ENCODE results near the gene PLCB1.

DNA sequence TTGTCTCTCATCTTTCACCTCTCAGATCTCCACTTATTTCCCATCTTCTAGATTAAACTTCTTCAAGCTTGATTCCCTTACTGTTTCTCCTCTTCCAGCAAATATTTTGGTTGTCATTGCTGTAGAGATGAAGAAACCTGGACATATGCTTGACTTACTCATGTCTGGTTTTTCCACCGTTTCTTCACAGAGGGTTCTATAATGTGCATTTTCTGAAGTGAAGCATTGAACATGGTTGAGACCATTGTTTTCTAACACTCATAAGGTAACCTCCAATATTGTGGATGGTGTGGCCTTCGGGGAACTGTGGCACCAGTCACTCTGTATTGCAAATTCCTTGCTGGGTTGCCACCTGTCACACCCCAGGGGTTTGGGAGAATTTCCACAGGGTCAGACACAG lies 237.2 kb downstream of the PLCB1 start:
- TF ChIP-seq, protein P1, sequence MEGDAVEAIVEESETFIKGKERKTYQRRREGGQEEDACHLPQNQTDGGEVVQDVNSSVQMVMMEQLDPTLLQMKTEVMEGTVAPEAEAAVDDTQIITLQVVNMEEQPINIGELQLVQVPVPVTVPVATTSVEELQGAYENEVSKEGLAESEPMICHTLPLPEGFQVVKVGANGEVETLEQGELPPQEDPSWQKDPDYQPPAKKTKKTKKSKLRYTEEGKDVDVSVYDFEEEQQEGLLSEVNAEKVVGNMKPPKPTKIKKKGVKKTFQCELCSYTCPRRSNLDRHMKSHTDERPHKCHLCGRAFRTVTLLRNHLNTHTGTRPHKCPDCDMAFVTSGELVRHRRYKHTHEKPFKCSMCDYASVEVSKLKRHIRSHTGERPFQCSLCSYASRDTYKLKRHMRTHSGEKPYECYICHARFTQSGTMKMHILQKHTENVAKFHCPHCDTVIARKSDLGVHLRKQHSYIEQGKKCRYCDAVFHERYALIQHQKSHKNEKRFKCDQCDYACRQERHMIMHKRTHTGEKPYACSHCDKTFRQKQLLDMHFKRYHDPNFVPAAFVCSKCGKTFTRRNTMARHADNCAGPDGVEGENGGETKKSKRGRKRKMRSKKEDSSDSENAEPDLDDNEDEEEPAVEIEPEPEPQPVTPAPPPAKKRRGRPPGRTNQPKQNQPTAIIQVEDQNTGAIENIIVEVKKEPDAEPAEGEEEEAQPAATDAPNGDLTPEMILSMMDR (optimal IDR thresholded peaks at IDR 0.05 in 1 of 3, IDR thresholded peaks at IDR 0.05 in 1 of 3, conservative IDR thresholded peaks at IDR 0.05 in 1 of 3; ENCODE audit: extremely low read depth in 1 of 3, insufficient read depth in 2 of 3, low read length in 3 of 3), result no peak
- no peak for TF ChIP-seq EZH2 (IDR thresholded peaks at IDR 0.05; ENCODE audit: low read length)

Data from keratinocyte (primary cell).